HG03135 (cell line): ENCODE data around the gene KCNA4.
"Not testable (repeated sequence)": the region's sequence is repeated elsewhere in the genome, so short reads cannot be mapped to it uniquely, and the experiment has no call there.

Source experiments
- ATAC-seq: cut with Tn5 transposase; IDR thresholded peaks from one replicate; pipeline ENCODE4 v1.9.1; 2021; ENCODE audit warnings: mild to moderate bottlenecking, moderate library complexity; ENCODE audit not compliant: unreplicated experiment

Gene KCNA4

DNA sequence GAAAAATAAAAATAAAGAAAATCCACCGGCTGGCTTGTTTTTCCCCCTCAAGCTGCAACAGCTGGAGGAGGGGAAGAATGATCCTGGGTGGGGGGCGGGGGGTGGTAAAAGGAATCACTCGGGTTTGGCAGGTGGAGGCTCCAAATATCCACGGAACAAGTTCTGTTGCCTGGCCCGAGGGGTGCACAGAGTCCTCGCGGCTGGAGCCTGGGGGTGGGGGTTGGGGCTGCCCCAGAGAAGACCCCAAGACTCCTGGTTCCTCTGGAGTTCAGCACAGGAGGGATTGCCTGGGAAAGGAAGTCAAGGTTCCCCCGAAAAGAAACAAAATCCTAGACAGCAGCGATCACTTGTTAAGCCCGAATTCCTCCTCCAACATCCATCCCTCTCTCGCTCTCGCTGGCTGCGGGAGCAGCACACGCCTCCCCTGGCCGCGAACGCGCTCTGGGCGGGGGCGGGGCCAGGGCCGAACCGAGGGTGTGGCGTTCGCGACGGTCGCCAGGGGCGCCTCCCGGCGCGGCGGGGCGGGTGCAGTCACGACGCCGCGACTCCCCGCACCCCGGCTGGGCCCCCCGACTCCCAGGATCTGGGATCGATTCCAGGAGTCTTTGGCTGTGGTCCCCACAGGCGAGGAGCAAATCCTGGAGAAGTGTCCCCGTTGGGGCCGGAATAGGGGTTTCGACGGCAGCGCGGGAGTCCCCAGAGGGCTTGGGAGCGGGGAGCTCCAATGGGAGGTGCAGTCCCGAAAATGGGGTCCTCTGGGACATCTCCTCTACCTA lies at the start of gene KCNA4:
Gene KCNA4, minus strand, starts transcription at position 443 of the 776 bp plus-strand sequence. CDS start 4,352 bp downstream, outside the sequence.
- ATAC-seq: no peak

DNA sequence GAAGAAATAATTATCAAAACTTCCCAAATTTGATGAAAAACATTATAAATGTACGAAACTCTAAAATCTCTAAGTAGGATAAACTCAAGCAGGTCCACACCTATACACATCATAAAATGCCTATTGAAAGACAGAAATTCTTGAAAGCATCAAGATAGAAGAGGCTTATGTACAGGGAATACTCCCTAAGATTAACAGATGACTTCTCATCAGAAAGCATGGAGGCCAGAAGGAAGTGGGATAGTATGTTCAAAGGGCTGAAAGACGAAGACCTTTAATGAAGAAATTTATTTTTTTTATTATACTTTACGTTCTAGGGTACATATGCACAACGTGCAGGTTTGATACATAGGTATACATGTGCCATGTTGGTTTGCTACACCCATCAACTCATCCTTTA lies 45.3 kb upstream of the KCNA4 start:
- ATAC-seq: no peak

DNA sequence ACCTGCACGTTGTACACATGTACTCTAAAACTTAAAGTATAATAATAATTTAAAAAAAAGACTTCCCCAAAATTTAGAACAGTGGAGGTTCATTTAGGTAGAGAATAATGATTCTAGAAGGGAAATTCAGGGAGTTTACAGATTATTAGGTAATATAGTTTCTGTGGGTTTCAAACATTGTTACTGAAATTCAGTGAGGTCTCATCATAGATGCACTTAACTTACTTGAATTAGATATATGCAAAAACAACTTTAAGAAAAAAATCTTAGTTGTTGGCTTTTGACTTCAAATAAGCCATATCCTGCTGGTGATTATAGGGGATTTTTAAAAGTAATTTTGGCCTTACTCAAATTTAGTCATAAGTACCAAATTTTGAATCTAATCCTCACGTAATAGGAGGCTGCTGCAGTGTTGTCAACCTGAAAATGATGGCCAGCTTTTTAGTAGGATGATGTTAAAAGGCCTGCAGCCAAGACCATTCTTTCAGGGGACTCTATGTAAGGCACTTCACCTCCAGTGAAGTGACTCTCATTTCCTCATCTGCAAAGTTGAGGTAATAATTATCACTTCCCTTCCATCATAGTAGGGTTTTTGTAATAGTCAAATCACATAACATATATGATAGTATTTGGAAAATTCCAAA lies 42.5 kb upstream of the KCNA4 start:
- no peak for ATAC-seq

- ATAC-seq: no peak
These were observed 32.4 kb upstream of the KCNA4 start for GRCh38 chr11:30049214-30049613.

- ATAC-seq: no peak
These were observed 29.7 kb upstream of the KCNA4 start for GRCh38 chr11:30046578-30046945.

DNA sequence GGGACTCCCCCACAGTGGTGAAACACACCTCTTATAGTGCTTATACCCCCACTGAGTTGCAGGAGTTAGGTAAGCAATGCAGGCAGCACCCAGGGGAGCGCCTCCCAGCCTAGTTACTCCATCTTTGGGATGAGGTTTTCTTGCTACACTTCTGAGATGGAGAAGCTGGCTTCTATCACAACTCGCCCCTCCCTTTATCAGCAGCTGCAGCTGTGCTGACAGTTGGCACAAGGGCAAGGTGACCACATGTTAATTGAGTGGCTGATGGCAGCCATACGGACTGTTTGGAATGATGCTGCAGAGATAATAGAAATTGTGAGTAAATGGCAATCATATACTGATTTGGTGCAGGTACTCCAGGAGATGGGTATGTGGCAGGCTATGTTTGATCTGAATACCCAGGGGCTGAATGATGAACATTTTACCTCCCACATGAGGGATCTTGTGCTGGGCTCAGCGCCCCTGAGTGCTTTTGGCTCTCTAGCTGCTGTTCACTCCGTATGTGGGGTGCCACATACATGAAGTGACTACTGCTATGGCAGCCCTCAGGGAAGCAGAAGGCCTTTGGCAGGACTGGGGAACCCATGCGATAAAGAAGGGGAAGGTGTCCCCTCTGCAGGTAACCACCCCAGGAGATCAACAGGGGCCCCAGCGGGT lies 29.2 kb upstream of the KCNA4 start:
- no peak for ATAC-seq

- no peak for ATAC-seq
These were observed 28.3 kb upstream of the KCNA4 start for GRCh38 chr11:30045144-30045543.

DNA sequence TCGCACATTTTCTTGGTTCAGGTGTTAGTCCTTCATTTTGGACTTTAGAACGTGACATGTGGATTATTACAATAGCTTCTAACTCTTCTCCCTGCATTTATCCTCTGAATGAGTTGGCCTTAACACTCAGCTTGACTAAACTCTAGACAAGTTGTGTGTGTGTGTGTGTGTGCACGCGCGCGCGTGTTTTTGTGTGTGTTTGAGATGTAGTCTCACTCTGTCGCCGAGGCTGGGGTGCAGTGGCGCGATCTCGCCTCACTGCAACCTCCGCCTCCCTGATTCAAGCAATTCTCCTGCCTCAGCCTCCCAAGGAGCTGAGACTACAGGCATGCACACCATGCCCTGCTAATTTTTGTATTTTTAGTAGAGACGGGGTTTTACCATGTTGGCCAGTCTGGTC lies 24.3 kb upstream of the KCNA4 start:
- no peak for ATAC-seq

DNA sequence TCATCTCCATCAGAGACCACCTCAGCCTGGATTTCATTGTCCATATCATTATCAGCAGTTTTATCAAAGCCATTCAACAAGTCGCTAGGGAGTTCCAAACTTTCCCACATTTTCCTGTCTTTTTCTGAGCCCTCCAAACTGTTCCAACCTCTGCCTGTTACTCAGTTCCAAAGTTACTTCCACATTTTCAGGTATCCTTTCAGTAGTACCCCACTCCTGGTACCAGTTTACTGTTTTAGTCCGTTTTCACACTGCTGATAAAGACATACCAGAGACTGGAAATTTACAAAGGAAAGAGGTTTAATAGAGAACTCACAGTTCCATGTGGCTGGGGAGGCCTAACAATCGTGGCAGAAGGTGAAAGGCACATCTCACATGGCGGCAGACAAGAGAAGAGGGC lies 17.9 kb upstream of the KCNA4 start:
- not testable (repeated sequence) for ATAC-seq

DNA sequence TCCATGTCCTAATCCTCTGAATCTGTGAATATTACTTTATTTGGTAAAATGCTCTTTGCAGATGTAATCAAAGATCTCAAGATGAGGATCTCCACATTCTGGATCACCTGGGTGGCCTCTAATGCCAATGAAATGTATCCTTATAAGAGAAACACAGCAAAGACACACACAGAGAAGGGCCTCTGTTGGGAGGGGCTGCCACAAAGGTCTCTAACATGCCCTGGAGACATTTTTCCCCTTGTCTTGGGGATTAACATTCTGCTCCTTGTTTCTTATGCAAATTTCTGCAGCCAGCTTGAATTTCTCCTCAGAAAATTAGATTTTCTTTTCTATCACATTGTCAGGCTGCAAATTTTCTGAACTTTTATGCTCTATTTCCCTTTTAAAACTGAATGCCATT lies 17.3 kb upstream of the KCNA4 start:
- ATAC-seq: not testable (repeated sequence)

- ATAC-seq: no peak
These were observed 8.7 kb upstream of the KCNA4 start for GRCh38 chr11:30025396-30026139.

GRCh38 chr11:30023074-30023473 lies 6.2 kb upstream of the KCNA4 start:
- ATAC-seq: no peak

DNA sequence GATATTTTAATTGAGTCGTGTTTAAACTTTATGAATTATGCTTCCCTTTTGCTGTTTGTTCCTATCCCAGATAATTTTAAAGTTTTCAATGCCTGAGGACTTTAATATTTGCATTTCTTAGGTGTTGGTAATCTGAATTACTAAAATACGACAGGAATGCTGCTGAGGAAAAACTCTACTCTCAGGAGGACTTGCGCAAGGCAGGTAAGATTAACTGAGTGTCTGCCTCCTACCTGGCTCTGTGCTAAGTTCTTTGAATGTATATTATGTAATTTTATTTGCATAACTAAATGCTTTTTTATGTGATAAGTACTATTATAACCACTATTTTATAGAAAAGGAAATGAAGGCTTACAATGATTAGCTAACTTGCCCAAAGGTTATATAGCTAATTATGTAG lies 2.7 kb upstream of the KCNA4 start:
- ATAC-seq: no peak

GRCh38 chr11:30018495-30018894 lies 1.7 kb upstream of the KCNA4 start:
- ATAC-seq: no peak

DNA sequence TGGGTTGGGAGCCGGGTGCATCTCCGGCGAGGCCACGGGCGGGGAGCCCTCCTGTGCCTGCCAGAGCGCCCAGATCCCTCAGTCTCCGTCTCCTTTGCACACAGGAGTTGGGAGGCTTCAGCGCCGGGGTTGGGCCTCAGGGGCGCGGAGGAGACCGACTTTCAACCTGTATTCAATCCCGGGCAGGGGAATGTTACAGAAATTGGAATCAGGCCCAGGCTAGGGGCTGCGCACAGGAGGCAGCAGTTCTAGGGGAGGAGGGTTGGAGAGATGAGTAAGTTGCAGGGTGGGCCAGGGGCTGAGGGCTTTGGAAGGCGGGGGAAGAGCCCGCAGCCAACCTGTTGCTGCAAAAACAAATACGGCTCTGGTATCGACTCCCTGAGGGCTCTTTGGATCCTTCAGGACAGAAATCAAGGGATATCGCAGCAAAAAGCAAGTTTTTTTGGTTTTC lies 640 bp upstream of the KCNA4 start:
- no peak for ATAC-seq

DNA sequence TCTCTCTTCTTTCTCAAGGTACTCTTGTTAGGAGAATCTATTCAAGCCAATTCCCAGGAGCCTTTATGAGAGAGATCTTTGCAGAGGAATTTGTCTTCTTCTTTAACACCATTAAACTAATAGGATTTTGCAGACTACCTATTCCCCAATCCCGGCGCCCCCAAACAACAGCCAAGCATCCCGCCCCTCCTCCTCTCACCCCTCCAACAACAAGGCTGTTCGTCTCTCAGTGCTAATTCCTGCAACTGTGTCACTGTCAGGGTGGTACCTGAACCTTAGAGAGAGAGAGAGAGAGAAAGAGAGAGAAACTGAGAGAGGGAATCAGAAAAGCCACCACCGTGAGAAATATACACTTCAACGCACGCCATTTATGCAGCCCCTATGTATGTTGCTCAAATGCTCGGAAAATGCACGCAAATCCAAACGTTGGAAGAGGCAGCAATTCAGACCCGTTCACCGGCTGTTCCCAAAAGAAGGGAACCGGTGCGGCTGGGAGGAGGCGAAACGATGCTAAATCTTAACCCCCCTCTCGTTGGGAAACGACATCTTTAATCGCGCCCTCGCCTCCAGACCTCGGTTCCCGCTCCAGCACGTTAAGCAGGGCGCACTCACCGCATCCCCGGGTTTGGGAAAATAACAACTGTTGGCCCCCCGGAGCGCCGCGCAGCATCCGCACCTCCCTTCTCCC lies 961 bp downstream of the KCNA4 start:
- ATAC-seq: no peak

GRCh38 chr11:30012346-30012745 lies 4.5 kb downstream of the KCNA4 start:
- no peak for ATAC-seq

DNA sequence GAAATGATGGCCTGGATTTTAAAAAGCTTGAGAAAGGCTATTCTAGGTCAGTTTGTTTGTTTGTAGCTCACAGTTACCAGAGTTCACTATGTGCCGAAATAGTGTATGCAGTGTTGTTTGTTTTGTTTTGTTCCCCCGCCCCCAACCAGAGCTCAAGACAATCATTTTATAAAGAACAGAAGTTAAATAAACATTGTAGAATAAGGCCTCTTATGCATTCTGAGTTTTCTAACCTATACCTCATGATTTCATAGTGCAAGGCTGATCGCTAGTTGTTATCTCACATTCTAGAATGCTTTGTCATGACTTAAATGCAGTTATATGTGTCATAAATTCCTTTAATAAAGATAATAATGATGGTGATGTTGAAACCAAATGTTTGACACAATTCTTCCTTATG lies 7.8 kb downstream of the KCNA4 start:
- no peak for ATAC-seq

DNA sequence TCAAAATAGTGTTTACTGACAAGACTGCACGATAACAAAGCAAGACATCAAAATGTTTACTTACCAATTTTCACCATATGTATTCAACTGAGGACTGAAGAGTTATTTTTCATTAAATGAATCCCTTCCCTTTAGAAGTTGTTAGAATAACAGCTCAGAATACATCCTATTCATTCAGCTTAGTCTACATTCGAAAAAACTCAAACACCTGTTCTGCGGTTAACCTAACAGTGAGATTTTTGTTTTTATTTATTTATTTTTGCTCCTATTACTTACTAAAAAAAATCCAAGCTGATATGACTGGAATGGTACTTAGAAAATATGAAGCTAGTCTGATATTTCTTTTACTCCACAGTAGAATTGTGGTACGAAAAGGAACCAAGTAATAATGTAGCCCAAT lies 10.0 kb downstream of the KCNA4 start:
- ATAC-seq: no peak

DNA sequence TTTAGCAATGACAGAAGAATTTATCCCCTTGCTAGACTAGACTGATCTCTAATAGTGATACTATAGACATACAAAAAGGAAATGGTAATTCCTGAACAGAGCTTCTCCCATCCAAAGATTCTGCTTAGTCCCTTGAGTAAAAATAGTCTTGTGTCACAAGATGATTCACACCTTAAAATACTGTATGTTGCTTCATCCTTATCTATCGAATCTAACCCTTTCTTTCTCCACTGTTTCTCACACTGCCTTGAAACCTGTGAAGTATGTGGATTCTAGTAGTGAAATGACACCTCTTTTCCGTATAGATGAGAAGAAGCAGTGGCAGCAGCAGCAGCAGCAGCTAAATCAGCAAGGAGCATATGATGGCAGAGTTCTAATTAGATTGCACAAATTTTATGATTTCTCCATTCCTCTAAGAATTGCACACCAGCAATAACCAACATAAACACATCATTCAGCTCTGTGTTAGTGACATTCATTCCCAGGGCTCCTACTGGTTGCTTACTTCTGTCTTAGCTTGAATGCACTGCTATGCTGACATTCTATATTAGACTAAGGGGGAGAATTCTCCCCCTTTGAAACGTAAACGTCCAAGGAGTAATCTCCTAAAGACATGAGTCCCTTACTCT lies 14.6 kb downstream of the KCNA4 start:
- no peak for ATAC-seq
